NT2/D1 (cell line): ENCODE data around the gene ERVH48-1.
"Not testable (repeated sequence)": the region's sequence is repeated elsewhere in the genome, so short reads cannot be mapped to it uniquely, and the experiment has no call there.

ENCODE experiments used
- DNase-seq: peaks from one replicate; pipeline ENCODE4 v3.0.0-alpha.2; 2011; ENCODE audit warnings: low read depth, low spot score
- H3K27me3 ChIP-seq: 2 replicates; pipeline ENCODE4 v1.6.0; 2011; ENCODE audit warnings: mild to moderate bottlenecking; ENCODE audit not compliant: insufficient read length, insufficient read depth
- H3K36me3 ChIP-seq: 2 replicates; pipeline ENCODE4 v1.6.1; 2011; ENCODE audit warnings: mild to moderate bottlenecking, low read length, mixed read lengths; ENCODE audit not compliant: insufficient read depth, insufficient read length
- H3K4me1 ChIP-seq: 2 replicates; pipeline ENCODE4 v1.5.1; 2011; ENCODE audit not compliant: insufficient read depth, insufficient read length
- H3K4me3 ChIP-seq: 2 replicates; pipeline ENCODE4 v1.5.1; 2011; ENCODE audit warnings: low read depth; ENCODE audit not compliant: insufficient read length
- H3K9ac ChIP-seq: 2 replicates; pipeline ENCODE4 v1.6.0; 2011; ENCODE audit warnings: low read depth; ENCODE audit not compliant: insufficient read length
- H3K9me3 ChIP-seq: 2 replicates; pipeline ENCODE4 v1.5.1; 2011; ENCODE audit warnings: mild to moderate bottlenecking, low read length; ENCODE audit not compliant: insufficient read depth
- SUZ12 ChIP-seq: IDR thresholded peaks from 2 replicates; pipeline ENCODE4 v1.6.1; 2011; ENCODE audit not compliant: insufficient read length, insufficient read depth; ENCODE audit errors: extremely low read depth
- YY1 ChIP-seq: IDR thresholded peaks from 2 replicates; pipeline ENCODE4 v1.6.1; 2011; ENCODE audit not compliant: insufficient read length, insufficient read depth
- ZNF274 ChIP-seq: IDR thresholded peaks from 2 replicates; pipeline ENCODE4 v1.6.1; 2011; ENCODE audit warnings: mild to moderate bottlenecking, low read depth, low read length

ERVH48-1 gene

DNA sequence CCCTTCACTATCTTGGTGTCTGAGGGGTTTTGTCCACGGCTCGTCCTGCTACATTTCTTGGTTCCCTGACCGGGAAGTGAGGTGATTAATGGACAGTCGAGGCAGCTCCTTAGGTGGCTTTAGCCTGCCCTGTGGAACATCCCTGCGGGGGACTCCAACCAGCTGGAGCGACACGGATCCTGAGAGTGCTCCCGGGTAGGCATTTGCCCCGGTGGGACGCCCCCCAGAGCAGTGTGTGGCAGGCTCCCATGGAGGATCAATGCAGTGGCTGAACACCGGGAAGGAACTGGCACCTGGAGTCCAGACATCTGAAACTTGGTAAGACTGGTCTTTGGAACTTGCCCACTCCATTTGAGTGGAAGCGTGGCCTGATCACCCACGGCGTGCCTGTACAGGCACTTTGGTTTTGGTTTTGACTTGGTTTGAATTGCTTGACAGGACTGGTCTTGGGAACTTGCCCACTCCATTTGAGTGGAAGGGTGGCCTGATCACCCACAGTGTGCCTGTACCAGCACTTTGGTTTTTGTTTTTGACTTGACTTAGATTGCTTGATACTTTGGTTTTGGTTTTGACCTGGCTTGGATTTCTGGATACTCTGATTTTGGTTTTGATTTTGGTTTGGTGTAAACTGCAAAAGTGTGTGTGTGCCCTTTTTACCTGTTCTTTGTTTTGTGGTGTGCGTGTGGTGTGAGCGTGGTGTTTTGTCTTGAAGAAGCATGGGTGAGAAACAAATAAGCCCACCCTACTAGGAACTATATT, 7.1 kb upstream of the ERVH48-1 start:
- H3K4me1 ChIP-seq, H3K9ac ChIP-seq, H3K27me3 ChIP-seq, H3K9me3 ChIP-seq, H3K4me3 ChIP-seq, DNase-seq, H3K36me3 ChIP-seq: not testable (repeated sequence)

DNA sequence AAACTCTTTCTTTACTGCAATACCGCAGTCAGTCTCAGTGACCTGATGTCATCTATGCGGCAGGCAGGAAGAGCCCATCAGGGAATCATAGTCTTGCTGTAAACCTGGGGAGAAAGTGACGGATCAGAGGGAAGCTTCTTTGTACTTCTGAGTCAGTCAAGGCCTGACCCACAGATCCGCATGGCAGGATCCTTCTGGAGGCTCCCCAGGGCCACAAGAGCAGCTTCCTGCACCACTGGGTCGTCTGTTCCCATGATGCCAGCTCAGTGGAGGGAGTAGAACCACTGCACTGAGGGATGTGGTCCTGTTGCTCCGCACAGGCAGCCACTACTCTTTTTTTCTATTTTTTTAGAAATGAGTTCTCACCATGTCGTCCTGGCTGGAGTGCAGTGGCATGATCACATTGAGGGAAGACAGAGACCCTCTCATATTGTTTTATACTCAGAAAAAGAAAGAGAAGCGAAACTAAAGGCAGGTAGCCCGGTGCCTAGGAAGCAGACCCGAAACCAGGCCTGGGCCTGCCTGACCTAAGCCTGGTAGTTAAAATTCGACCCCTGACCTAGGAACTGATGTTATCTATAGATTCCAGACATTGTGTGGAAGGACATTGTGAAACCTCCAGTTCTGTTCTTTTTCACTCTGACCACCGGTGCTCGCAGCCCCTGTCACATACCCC, 6.3 kb upstream of the ERVH48-1 start:
- Histone ChIP-seq H3K4me1 (peaks cover 11% of the 10 kb centered on the region), H3K4me3 (no peak overlapping the region), H3K27me3 (no peaks in the 10 kb centered on the region), H3K36me3 (no peaks in the 10 kb centered on the region), H3K9ac (peak overlapping the region; percentile 29), H3K9me3 (no peaks in the 10 kb centered on the region)
- TF ChIP-seq ZNF274 (no peak), SUZ12 (no peak), YY1 (no peak)
- no peak for DNase-seq

DNA sequence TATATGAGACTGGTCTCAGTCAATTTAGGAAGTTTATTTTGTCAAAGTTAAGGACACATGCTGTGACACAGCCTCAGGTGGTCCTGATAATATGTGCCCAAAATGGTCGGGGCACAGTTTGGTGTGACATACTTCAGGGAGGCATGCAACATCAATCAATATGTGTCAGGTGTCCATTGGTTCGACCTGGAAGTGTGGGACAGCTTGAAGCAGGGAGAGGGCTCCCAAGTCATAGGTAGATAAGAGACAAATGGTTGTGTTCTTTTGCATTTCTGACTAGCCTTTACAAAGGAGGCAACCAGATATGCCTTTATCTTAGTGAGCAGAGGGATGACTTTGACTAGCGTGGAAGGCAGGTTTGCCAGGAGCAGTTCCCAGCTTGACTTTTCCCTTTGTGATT, 4.5 kb upstream of the ERVH48-1 start:
- no peak for DNase-seq
- Histone ChIP-seq H3K9ac (no peak overlapping the region), H3K4me1 (peaks cover 17% of the 10 kb centered on the region), H3K4me3 (no peak overlapping the region), H3K36me3 (no peaks in the 10 kb centered on the region), H3K9me3 (no peaks in the 10 kb centered on the region), H3K27me3 (no peaks in the 10 kb centered on the region)
- TF ChIP-seq SUZ12 (no peak), ZNF274 (no peak), YY1 (no peak)

DNA sequence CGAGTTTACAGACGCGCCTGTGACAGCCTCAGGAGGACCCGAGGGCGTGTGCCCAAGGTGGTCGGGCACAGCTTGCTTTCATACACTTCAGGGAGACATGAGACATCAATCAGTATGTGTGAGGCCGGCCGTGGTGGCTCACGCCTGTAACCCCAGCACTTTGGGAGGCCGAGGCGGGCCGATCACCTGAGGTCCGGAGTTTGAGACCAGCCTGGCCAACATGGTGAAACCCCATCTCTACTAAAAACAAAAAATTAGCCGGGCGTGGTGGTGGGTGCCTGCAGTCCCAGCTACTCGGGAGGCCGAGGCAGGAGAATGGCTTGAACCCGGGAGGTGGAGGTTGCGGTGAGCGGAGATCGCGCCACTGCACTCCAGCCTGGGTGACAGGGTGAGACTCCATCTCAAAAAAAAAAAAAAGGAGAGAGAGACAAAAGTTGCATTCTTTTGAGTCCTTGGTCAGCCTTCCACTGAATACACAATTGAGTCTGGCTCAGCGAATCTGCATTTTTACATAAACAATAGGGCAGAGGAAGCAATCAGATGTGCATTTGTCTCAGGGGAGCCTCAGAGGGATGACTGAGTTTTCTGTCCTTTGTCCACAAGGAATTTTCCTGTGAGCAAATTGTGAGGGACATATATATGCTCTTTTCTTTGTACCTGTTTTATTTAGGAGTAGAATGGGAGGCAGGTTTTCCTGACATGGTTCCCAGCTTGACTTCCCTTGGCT, 2.2 kb upstream of the ERVH48-1 start:
- Histone ChIP-seq H3K9ac (peak overlapping the region; percentile 89), H3K4me1 (peaks cover 17% of the 10 kb centered on the region)
- not testable (repeated sequence) for H3K36me3 ChIP-seq, DNase-seq, H3K27me3 ChIP-seq, H3K9me3 ChIP-seq, H3K4me3 ChIP-seq

DNA sequence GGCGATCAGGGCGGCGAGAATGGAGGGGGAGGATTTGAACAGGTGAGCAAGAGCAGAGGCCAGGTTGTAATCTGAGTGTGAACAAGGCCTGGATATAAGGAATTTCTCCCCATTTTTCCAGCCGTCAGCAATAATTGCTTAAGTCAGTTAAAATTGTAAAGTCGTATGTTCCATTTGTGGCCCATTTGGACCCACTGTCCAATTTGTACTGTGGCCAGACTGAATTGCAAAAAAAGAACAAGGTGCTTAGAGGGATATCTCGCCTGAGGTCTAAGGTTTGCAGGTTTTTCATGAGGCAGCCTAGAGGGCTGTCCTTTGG, 1.0 kb downstream of the ERVH48-1 start:
- DNase-seq, result no peak
- TF ChIP-seq SUZ12, result no peak
- TF ChIP-seq YY1, result no peak
- no peak for TF ChIP-seq ZNF274
- Histone ChIP-seq H3K4me1 (peaks cover 9% of the 10 kb centered on the region), H3K36me3 (peaks cover 36% of the 10 kb centered on the region), H3K9me3 (no peaks in the 10 kb centered on the region), H3K4me3 (peak overlapping the region; percentile 29), H3K9ac (peak overlapping the region; percentile 76), H3K27me3 (no peaks in the 10 kb centered on the region)

DNA sequence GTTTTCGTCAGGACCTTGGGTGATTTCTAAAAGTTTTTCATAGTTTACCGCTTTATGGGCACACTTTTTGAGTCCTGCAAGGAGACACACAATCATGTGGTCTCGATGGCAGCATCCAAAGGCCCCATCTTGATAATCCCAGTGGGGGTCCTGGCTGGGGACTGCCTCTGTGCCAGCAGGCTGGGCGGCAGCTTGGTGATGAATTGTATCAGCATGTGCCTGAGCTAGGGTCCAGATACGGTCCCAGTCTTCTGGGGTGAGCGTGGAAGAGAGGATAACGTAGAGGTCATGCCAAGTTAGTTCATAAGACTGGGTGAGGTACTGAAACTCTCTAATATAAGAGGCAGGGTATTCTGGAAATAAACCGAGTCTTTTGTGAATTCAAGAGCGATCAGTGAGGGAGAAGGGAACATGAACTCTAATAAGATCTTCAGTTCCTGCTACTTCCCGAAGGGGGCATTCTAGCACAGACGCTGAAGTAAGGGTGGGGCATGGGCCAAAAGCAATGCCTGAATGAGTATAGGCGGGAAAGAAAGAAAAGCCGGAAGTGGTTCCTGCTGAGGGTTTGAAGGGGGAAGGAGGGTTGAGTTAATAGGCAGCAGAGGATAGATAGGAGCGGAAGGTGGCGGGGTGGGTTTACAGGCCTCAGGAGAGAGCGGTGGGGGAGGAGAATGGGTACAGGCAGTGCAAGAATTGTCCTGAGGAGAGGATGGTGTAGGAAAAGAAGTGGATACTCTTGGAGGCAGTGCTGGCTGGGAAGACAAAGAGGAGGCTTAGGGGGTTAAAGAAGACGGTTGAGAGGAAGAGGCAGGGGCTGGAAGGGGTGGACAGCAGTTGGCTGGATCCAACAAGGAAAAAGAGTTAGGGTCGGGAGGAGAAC, 1.6 kb downstream of the ERVH48-1 start:
- peaks cover 9% of the 10 kb centered on the region for H3K4me1 ChIP-seq
- DNase-seq, result peak; percentile 98
- H3K4me3 ChIP-seq, result peak overlapping the region; percentile 29
- H3K36me3 ChIP-seq, result peaks cover 42% of the 10 kb centered on the region
- peak overlapping the region; percentile 76 for H3K9ac ChIP-seq
- no peaks in the 10 kb centered on the region for H3K9me3 ChIP-seq
- H3K27me3 ChIP-seq, result no peaks in the 10 kb centered on the region
- TF ChIP-seq YY1 (no peak), SUZ12 (no peak), ZNF274 (no peak)

DNA sequence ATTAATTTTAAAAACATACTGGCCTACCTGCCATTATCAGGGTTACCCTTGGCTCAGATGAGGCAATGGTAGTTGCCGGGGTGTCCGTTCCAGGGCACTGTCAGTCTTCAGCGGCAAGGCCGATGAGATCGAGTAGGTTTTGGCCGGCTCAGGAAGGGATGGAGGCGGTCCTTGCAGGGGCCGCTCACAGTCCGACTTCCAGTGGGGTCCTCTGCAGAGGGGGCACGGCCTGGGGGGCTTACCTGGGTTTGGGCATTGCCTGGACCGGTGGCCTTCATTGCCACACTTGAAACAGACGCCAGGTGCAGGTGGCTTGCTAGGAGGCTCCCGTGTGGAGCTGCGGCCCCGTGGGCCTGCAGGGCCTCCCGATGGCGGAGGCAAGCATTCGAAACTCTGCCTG, 2.5 kb downstream of the ERVH48-1 start:
- DNase-seq, result no peak
- Histone ChIP-seq H3K9ac (peak overlapping the region; percentile 65), H3K27me3 (no peaks in the 10 kb centered on the region), H3K4me3 (no peak overlapping the region), H3K36me3 (peaks cover 51% of the 10 kb centered on the region), H3K9me3 (no peaks in the 10 kb centered on the region), H3K4me1 (peaks cover 9% of the 10 kb centered on the region)
- TF ChIP-seq ZNF274, result no peak
- no peak for TF ChIP-seq YY1
- no peak for TF ChIP-seq SUZ12
